Lower leg skin (tissue), 3 donors: ENCODE data around the gene PARN.

ENCODE experiments used
- POLR2A ChIP-seq, 2 donors: fragments of 450-650 bp; IDR thresholded peaks; one replicate each; pipeline ENCODE4 v1.6.1; 2016 to 2017; ENCODE audit warnings: antibody characterized with exemption in 2 of 2, mild to moderate bottlenecking in 1 of 2, moderate library complexity in 1 of 2
- TF ChIP-seq, protein P1 (sequence below), 3 donors: fragments of 450-650 bp; IDR thresholded peaks; one replicate each; pipeline ENCODE4 v1.5.1; 2016; ENCODE audit warnings: antibody characterized with exemption in 3 of 3, mild to moderate bottlenecking in 3 of 3, moderate library complexity in 2 of 3

DNA sequence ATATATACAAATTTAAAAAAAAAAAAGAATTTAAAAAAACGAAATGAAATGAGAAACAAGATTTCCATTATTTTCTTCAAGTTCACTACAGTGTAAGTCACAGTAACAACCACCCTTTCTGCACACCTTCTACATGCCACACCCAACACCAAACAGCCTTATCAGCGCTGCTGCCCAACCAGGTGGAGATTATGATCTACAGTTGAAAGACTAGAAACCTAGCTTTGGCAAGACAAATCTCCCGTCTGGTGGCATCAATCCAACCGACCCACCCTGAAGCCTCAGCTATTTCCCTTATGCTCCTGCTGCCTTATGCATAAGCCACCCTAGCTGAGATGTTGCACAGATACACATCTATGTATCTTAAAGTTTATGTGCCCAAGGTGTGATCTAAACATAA, 60.8 kb downstream of the PARN start:
- TF ChIP-seq, protein P1, sequence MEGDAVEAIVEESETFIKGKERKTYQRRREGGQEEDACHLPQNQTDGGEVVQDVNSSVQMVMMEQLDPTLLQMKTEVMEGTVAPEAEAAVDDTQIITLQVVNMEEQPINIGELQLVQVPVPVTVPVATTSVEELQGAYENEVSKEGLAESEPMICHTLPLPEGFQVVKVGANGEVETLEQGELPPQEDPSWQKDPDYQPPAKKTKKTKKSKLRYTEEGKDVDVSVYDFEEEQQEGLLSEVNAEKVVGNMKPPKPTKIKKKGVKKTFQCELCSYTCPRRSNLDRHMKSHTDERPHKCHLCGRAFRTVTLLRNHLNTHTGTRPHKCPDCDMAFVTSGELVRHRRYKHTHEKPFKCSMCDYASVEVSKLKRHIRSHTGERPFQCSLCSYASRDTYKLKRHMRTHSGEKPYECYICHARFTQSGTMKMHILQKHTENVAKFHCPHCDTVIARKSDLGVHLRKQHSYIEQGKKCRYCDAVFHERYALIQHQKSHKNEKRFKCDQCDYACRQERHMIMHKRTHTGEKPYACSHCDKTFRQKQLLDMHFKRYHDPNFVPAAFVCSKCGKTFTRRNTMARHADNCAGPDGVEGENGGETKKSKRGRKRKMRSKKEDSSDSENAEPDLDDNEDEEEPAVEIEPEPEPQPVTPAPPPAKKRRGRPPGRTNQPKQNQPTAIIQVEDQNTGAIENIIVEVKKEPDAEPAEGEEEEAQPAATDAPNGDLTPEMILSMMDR (IDR thresholded peaks at IDR 0.05) = no peak
- no peak for TF ChIP-seq POLR2A (IDR thresholded peaks at IDR 0.05)
